Activated naive CD4-positive, alpha-beta T cell treated with anti-CD3 and anti-CD28 coated beads for 36 hours (primary cell): Measurements from ENCODE around the gene PALMD. TPM values are rescaled to one million over a fixed set of nuclear protein-coding genes. Genes with fewer than 3 reads are reported as not detected.

ENCODE experiments used
- total RNA-seq, 2 experiments: library from RNA; stranded (reverse); gene quantifications; one replicate each; pipeline ENCODE4 v1.2.3, GENCODE V29; 2021

Gene PALMD
- total RNA-seq, 2 experiments from 2014 or later = not detected

Other genes starting within 250 kb of the PALMD start
- under 1 TPM; 0.32 to 0.52 TPM for gene FRRS1, start 120.5 kb downstream of the PALMD start, total RNA-seq
- gene AGL, start 204.2 kb downstream of the PALMD start, total RNA-seq = 10 to 100 TPM; 15.6 to 16.8 TPM